GM19351 (cell line): Measurements from ENCODE around the gene SFN.
"Not testable (repeated sequence)": the region's sequence is repeated elsewhere in the genome, so short reads cannot be mapped to it uniquely, and the experiment has no call there.

Source experiments
- ATAC-seq: cut with Tn5 transposase; IDR thresholded peaks from one replicate; pipeline ENCODE4 v1.9.1; 2021; ENCODE audit warnings: mild to moderate bottlenecking, moderate library complexity; ENCODE audit not compliant: unreplicated experiment

Gene SFN

DNA sequence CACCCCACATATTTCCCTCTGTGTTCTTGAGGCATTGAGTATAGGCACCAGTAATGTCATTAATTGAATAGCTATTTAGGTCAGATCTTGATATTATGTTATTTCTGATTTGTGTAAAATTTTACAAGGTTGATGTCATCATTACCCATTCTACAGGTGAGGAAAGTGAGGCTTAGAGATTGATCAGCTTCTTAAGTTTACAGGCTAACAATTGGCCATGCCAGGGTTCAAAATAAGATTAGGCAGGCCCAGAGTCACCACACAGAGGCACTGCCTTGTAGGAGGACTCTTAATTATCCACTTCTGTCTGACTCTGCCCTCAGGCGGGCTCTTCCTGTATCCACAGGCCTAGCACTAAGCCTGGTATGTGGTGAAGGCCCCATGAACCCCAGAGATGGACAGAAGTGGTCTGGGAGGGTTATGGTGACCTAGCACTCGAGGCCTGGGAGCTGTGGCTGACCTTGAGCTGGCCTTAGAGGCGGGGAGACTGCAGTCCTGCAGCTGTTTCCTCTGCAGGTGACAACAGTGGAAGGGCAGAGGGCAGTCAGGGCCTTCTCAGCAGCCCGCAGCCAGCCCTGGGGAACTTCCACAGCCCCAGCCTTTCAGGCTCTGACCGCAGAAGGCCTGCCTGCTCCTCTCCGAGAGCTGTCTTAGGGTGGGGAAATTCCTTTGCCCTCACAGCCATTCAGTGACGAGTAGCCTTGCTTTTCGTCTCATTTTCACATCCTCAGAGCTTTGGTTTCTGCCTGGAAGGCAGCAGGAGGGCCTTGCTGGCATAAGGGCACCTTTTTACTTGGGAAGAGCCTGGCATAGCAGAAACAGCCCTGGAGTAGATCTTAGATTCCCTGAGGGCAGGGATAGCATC lies 24.2 kb upstream of the SFN start:
- ATAC-seq, result peak; percentile 95

DNA sequence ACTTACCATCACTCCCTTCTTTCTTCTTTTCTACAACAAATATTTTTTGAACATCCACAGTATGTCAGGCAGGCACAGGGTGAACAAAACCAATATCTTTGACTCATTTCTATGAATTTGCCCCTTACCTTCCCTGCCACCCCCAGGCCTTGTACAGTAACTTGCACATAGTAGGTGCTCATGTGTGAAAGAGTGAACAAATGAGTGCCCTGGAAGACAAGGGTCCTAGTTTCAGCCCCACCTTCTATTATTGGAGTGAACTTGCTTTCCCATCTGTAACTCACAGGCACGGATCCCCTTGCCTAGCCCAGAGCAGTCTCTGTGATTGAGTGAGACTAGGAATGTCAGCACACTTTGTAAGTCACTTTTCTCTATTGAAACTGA lies 23.6 kb upstream of the SFN start:
- no peak for ATAC-seq

DNA sequence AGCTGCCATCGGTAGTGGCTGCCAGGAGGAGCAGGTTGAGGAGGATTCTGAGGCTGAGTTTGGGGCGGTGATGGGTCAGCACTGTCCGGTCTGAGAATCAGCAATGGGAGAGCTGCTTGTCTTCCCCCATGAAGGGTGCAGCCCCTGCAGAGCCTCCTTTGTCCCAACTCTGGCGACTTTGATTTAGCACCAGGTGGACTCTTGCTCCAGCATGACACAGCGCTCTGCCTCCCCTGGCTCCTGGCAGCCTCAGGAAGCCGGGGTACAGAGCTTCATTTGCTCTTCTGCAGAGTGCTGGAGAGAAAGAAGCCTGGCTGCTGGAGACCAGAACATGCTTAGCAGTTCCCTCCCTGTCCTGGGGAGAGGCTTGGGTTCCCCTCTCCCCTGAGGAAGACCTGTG lies 23.2 kb upstream of the SFN start:
- no peak for ATAC-seq

DNA sequence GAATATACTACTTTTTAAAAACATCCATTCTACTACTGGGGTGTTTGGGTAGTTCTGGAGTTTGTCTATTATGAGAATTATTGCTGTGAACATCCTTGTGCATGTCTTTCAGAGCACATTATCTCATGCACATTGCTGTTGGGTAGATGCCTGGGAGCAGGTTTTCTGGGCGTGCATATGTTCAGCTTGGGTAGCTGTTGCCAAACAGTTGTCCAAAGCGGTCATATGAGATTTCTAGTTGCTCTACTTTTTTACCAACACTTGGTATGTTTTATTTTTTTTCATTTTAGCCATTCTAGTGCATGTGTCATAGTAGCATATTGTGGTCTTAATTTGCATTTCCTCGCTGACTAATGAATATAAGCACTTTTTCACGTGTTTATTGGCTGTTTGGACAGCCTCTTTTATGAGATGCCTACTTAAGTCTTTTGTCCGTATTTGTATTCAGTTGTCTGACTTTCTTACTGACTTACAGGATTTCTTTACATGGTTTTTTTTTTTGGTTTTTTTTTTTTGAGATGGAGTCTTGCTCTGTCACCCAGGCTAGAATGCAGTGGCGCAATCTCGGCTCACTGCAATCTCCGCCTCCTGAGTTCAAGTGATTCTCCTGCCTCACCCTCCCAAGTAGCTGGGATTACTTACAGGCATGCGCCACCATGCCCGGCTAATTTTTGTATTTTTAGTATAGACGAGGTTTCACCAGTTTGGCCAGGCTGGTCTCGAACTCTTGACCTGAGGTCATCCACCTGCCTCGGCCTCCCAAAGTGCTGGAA lies 18.3 kb upstream of the SFN start:
- ATAC-seq, result no peak

DNA sequence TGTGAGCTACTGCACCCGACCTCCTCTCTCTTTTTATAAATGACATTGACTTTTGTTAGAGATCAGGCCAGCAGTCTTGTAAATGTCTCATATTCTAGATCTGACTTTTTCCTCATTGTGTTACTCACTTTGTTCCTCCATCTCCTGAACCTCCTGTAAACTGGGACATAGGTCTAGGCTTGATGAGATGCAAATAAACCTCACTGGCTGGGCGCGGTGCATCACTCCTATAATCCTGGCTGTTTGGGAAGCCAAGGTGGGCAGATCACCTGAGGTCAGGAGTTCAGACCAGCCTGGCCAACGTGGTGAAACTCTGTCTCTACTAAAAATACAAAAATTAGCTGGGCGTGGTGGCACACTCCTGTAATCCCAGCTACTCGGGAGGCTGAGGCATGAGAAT lies 15.1 kb upstream of the SFN start:
- ATAC-seq, result not testable (repeated sequence)

DNA sequence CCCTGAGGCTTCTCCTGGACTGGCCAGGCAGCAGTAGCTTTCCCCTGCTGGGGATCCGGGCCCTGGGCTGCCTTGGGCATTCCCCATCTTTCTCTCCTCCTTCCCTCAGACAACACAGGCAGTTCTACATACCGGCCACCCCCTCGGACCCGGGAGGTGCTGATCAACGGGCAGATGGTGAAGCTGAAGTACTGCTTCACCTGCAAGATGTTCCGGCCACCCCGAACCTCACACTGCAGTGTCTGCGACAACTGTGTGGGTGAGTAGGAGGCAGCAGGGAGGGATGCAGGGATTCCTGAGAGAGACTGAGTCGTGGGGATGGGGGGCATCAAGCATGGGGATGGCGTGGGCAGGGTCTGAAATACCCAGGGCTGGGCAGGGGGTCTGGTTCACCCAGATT lies 14.4 kb upstream of the SFN start:
- no peak for ATAC-seq

DNA sequence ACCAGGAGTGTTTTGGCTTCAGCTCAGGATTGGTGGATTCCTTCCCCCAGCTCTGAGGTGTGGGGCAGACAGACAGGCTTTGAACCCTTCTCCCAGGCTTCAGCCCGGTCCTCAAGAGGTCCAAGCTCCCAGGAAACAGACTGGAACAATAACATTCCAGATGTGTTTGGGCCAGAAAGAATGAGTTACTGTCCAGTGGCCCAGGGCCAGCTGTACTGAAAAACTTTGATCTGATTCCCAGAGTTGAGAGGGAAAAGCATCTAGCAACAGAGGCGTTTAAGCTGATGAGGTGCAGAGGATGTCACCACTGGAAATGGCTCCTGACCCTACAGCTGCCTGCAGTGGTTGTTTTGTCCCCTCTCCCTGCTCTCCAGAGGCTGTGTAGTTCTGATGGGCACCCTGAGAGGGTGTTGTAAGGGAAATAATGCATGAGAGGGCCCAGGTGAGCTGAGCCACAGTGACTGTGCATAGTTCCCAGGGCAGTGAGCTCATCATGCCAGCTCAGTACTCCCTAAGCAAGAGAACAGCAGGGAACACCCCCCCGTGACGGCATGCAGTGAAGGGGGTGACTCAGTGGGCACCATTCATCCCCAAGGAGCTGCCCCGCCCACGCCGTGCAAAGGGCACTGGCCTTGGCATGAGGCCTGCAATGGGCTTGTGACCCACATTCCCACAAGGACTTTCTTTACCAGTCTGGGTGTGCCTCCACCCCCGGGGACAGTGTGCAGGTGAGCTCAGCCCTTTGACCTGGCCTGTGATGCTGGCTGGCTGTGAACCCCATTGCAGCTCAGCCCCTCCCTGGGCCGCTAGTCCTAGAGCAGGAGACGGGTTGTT lies 13.8 kb upstream of the SFN start:
- no peak for ATAC-seq

DNA sequence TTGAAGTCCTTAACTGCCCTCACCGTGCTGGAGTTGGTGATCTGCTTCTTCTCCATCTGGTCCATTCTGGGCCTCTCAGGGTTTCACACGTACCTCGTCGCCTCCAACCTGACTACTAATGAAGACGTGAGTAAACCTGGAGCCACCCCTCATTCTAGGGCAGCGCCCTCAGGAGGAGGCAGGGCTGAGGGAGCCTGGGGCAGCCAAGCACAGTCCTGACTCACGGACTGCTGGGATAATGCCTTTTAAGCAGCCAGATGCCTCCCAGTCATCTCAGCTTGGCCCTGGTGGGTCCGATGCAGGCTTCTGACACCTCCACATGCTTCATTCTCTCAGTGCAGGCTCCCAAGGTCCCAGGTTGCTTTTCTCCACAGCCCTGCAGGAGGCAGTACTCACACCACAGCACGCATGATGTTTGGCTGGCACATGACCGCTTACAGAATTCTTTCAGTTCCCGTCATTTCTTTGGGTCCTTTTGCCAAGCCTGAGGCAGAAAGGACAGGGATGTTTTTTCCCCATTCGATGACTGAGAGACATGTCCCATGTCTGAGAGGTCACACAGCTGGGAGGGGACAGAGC lies 11.8 kb upstream of the SFN start:
- ATAC-seq, result no peak

DNA sequence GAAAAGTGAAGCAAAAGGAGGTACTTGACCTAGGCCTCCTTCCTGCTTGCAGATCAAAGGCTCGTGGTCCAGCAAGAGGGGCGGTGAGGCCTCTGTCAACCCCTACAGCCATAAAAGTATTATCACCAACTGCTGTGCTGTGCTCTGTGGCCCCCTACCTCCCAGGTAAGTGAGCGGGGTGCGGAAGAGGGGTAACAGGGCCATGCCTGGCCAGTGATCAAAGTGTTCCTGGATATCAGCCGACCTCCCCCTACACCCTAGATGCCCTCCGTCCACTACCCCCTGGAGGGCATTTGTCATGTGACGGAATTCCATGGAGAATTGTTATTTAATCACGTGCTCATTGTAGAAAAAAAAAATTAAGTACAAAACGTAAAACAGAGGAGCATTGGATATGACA lies 10.2 kb upstream of the SFN start:
- no peak for ATAC-seq

DNA sequence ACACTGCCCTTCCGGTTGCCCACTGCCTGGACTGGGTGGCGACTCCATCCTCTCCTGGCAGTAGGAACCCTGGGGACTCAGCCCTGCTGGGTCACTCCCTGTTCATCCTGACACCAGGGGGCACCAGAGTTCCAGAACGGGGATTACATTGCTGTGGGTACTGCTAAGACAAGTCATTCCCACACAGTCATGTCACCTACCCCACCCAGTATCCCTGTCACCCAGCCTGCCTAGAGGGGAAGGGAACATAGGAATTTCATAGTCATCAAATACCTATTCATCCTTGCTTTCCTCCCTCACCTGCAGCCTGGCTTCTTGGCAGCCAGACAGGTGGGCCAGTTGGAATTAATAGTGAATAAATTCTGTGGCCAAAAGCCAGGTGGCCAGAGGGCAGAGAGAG lies 9.8 kb upstream of the SFN start:
- no peak for ATAC-seq

DNA sequence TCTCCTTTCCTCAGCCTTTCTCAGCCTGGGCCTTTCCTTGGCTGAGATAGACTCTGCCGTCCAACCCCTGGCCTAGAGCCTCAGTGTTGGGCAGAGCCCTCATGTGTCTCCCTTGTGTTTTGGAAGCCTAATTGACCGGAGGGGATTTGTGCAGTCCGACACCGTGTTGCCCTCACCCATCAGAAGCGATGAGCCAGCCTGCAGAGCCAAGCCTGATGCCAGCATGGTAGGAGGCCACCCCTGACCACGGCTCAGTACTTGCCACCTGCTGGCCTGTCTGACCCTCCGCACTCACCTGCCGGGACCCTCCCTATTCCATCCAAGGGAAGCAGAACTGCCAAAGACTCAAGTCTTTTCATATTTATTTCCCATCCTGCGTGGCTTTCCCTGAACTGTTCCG lies 9.3 kb upstream of the SFN start:
- ATAC-seq, result no peak

DNA sequence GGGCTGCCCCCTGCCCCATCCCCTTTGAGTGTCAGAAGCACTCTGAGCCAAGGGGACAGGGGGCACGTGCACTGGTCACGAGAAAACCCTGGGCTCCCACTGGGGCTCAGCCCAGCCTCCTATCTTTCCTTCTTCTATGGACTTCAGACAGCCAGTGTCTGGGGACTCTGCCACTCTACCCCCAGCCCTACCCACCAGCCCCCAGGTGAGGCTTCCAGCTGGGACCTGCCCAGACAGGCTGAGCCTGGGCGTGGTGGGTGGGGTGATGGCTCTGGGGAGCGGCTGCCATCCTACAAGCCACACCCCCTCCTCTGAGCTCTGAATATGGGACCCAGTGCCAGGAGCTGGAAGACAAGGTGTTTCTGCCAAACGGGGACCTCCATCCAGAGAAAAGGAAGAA lies 8.0 kb upstream of the SFN start:
- no peak for ATAC-seq

DNA sequence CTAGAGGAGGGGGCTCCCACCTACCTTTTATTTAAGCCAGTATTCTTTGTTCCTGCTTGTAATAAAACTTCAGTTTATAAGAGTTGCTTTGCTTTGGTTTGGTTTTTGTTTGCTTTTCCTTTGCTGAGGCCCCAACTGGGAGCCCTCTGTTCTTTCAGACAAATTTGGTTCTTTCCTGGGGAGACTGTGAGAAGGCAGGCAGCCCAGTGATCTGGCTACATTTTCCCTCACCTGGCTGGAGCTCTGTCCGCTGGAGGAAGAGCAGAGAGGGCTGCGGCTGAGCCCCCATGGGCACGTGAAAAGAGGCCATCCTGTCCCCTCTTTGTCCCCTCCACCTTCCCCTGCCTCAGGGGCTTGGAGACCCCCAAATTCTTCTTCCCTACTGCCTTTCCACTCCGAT lies 7.3 kb upstream of the SFN start:
- ATAC-seq, result no peak

DNA sequence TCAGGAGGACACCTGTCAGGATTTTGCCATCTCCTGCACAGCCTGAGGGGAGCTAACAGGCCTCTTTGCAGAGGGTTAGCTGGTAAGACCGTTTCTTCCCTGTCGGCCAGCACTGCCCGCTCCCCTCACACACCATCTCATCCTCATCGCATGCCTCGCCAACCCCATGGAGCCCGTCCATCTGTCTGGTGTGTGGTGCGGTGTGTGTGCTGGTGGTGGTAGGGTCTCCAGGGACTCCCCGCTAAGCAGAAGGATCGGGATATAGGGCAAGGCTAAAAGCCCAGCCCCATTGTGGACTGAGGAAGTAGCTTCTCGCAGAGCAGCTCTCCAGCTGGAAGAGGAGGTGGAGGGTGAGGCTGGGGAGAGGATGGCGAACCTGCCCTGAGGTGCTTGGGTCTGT lies 6.8 kb upstream of the SFN start:
- ATAC-seq, result no peak

DNA sequence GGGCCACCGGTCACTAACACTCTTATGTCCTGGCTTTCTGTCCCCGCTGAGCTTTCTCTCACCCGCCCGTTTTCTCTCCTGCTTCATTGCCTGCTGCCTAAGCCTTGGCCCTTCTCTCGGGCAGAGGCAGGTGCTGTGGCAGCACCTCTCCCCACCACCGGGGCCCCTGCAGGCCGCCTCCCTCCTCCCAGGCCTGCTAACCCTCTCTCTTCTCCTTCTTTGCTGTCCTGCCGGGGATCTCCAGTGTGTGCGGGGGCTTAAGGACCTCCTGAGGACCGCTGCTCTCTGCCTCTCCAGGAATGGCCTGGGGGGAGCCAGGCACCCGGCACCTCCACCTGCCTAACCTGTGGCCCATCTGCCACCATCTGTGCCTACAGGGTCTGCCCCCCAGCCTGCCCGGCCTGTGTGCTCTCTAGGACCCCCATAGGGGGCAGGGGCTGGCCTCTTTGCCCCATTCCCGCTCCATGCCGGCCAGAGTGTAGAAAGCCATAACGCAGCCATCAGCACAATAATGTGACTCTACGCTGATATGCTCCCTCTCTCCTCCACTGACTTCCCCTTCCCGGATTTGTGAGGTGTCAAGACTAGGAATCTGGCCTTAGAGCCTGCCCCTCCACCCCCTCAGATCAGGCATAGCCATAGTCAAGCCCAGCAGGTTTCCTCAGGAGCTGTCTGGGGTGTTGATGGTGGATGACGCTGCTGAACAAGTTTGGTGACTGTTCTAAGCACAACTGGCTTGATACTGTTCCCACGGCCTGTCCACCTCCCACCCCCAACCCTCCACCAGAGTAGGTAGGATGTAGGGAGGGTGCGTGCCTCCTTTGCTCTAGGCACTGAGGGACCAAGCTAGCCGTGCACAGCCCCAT lies 6.1 kb upstream of the SFN start:
- no peak for ATAC-seq

DNA sequence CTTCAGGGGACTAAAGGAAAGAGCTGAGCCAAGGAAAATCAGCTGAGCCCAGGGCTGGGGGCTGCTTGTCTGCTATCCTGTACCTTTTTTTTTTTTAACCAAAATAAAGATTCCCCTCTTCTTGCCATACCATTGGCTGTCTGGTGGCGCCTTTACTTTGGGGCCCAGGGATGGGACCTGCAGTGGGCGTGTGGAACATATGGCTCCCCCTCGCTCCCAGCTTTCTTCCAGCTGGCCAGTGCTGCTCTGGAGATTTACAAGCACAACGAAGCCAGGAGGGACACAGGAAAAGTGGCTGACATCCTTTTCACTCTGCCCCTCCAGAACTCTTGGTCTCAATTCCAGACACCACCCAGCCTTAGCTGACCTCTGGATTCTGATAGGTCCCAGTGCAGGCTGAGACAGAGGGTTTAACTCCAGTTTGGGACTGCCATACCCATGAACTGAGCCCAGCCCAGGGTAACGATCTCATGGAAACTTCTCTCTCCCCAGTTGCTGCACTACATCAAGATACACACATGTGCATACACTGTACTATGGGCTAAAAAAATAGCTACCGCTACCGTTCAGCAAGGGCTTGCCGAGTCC lies 5.4 kb upstream of the SFN start:
- ATAC-seq, result no peak

DNA sequence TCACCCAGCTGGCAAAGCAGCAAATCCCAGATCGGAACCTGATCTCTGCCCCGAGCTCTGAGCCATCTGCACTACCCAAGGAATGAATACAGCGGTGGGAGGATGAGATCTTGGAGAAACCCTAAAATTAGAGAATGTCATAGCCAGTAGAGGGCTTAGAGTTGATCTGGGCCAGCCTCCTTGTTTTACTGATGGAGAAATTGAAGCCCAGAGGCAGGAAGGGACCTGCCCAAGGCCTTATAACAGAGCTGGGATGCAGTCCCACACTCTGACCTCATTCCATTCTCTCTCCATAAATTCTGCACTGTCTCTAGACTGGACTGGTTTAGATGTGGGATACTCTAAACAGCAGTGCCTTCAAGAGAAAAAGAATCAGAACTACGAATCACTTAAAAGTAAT lies 4.8 kb upstream of the SFN start:
- no peak for ATAC-seq

DNA sequence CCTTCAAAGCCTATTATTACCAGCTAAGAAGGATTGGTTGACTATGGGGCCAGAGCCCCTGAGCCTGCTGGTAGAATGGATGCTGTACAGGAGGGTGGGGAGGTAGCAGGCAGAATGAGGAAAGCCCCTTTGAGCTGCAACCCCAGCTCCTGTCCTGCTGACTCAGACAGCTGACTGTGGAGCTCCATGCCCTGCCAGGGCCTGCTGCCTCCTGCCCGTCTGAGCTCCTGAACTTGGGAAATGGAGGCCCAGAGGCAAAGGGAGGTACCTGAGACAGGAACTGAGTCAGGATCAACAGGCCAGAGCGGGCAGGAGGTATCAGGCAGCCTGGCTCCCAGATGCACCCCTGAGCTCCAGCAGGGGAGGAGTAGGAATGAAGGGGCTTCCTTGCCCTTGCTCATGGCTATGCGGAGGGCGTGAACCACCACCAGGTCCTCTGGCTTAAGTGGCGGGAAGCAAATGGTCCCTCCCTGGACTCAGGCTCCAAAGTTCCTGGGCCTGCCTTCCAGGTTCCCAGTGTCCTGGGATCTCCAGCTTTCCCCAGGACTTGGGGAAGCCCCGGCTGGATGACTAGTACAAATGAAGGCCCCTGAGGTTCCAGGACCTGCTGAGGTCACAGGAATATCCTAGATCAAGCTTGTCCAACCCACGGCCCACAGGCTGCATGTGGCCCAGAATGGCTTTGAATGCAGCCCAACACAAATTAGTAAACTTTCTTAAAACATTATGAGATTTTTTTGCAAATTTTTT lies 3.9 kb upstream of the SFN start:
- no peak for ATAC-seq

DNA sequence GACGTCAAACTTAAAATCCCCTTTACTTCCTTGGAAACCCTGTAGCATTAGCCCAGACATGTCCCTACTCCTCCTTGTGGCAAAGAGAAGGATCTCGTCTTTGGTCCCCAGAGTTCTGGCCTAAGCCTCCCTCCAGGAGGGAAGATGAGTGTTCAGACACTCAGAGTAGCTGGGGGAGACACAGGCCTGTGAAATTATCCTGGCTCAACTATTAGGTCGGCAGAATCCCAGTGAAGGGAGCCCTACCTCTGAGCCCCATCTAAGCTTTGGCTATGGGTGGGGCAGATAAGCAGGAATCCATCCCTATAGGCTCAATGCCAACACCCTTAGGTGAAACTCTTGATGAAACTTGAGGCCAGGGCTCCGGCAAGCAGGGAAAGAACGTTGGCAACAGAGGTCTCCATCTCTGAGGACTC lies 1.7 kb upstream of the SFN start:
- ATAC-seq, result no peak
